SK-N-SH treated with all-trans-retinoic acid at 6 μM for 48 hours (cell line): Measurements from ENCODE around the gene RBM4.

Experiments
- ARNTL ChIP-seq: fragments of 450-650 bp; formaldehyde crosslinking; IDR thresholded peaks from 2 replicates; pipeline ENCODE4 v1.5.0; 2020; ENCODE audit warnings: low read depth, mild to moderate bottlenecking, moderate library complexity, borderline replicate concordance
- CSDC2 ChIP-seq: fragments of 250-450 bp; sonication (Bioruptor Pico); IDR thresholded peaks from 2 replicates; pipeline ENCODE4 v1.5.0; 2020; ENCODE audit warnings: mild to moderate bottlenecking, moderate library complexity
- OSR1 ChIP-seq: fragments of 250-450 bp; sonication (Bioruptor Pico); IDR thresholded peaks from 2 replicates; pipeline ENCODE4 v1.8.0; 2022; ENCODE audit warnings: moderate library complexity, mild to moderate bottlenecking, inconsistent platforms
- PPARA ChIP-seq: fragments of 250-450 bp; sonication (Bioruptor Pico); IDR thresholded peaks from 2 replicates; pipeline ENCODE4 v1.5.0; 2020; ENCODE audit warnings: mild to moderate bottlenecking, borderline replicate concordance
- RARB ChIP-seq: fragments of 250-450 bp; sonication (Bioruptor Pico); IDR thresholded peaks from 2 replicates; pipeline ENCODE4 v1.8.0; 2021; ENCODE audit warnings: mild to moderate bottlenecking, moderate library complexity
- SNAI2 ChIP-seq: fragments of 250-450 bp; sonication (Bioruptor Pico); IDR thresholded peaks from 2 replicates; pipeline ENCODE4 v1.5.0; 2020; ENCODE audit warnings: mild to moderate bottlenecking, moderate library complexity
- ZC3H10 ChIP-seq: fragments of 250-450 bp; sonication (Bioruptor Pico); IDR thresholded peaks from 2 replicates; pipeline ENCODE4 v1.5.1; 2021; ENCODE audit warnings: mild to moderate bottlenecking, moderate library complexity
- ZFP3 ChIP-seq: fragments of 250-450 bp; sonication (Bioruptor Pico); IDR thresholded peaks from 2 replicates; pipeline ENCODE4 v1.5.0; 2020; ENCODE audit warnings: mild to moderate bottlenecking, moderate library complexity
- ZNF565 ChIP-seq: fragments of 450-650 bp; formaldehyde crosslinking; conservative IDR thresholded peaks from 2 replicates; pipeline ENCODE4 v1.5.0; 2020; ENCODE audit warnings: low read depth, mild to moderate bottlenecking, moderate library complexity
- ZNF8 ChIP-seq: fragments of 450-650 bp; formaldehyde crosslinking; IDR thresholded peaks from 2 replicates; pipeline ENCODE4 v1.5.0; 2020; ENCODE audit warnings: mild to moderate bottlenecking, moderate library complexity
- TF ChIP-seq, protein P1 (sequence below): fragments of 250-450 bp; sonication (Bioruptor Pico); IDR thresholded peaks from 2 replicates; pipeline ENCODE4 v1.8.0; 2020; ENCODE audit warnings: mild to moderate bottlenecking, moderate library complexity, borderline replicate concordance
- TF ChIP-seq, protein P2 (sequence below): fragments of 250-450 bp; sonication (Bioruptor Pico); IDR thresholded peaks from 2 replicates; pipeline ENCODE4 v1.5.0; 2020; ENCODE audit warnings: mild to moderate bottlenecking, moderate library complexity
- TF ChIP-seq, protein P3 (sequence below): fragments of 250-450 bp; sonication (Bioruptor Pico); IDR thresholded peaks from 2 replicates; pipeline ENCODE4 v1.5.1; 2021; ENCODE audit warnings: mild to moderate bottlenecking, moderate library complexity
- TF ChIP-seq, protein P4 (sequence below): fragments of 250-450 bp; sonication (Bioruptor Pico); IDR thresholded peaks from 2 replicates; pipeline ENCODE4 v1.5.1; 2020; ENCODE audit warnings: low read depth, mild to moderate bottlenecking, moderate library complexity

DNA sequence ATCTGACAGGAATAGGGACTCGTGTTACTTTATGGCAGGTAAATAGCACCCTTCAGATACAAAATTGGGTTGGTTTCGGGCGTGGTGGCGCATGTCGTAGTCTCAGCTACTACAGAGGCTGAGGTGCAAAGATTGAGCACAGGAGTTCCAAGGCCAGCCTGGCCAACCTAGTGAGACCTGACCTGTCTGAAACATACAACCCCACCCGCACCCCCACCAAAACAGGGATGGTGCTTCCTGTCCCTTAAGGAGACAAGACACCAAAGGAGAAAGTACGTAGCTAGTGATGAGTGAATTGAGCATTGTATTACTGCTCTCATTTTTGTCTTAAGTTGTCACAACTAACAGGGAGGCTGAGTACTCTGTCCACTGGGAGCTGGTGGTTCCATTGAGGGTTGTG lies 14.1 kb downstream of the RBM4 start:
- TF ChIP-seq PPARA (CRISPR knock-in tag): no peak
- no peak for TF ChIP-seq ZFP3
- TF ChIP-seq OSR1 (CRISPR knock-in tag): no peak
- TF ChIP-seq ARNTL (CRISPR knock-in tag): no peak
- TF ChIP-seq, protein P1, sequence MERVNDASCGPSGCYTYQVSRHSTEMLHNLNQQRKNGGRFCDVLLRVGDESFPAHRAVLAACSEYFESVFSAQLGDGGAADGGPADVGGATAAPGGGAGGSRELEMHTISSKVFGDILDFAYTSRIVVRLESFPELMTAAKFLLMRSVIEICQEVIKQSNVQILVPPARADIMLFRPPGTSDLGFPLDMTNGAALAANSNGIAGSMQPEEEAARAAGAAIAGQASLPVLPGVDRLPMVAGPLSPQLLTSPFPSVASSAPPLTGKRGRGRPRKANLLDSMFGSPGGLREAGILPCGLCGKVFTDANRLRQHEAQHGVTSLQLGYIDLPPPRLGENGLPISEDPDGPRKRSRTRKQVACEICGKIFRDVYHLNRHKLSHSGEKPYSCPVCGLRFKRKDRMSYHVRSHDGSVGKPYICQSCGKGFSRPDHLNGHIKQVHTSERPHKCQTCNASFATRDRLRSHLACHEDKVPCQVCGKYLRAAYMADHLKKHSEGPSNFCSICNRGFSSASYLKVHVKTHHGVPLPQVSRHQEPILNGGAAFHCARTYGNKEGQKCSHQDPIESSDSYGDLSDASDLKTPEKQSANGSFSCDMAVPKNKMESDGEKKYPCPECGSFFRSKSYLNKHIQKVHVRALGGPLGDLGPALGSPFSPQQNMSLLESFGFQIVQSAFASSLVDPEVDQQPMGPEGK (CRISPR knock-in tag): no peak
- no peak for TF ChIP-seq SNAI2 (CRISPR knock-in tag)
- no peak for TF ChIP-seq RARB
- TF ChIP-seq, protein P2, sequence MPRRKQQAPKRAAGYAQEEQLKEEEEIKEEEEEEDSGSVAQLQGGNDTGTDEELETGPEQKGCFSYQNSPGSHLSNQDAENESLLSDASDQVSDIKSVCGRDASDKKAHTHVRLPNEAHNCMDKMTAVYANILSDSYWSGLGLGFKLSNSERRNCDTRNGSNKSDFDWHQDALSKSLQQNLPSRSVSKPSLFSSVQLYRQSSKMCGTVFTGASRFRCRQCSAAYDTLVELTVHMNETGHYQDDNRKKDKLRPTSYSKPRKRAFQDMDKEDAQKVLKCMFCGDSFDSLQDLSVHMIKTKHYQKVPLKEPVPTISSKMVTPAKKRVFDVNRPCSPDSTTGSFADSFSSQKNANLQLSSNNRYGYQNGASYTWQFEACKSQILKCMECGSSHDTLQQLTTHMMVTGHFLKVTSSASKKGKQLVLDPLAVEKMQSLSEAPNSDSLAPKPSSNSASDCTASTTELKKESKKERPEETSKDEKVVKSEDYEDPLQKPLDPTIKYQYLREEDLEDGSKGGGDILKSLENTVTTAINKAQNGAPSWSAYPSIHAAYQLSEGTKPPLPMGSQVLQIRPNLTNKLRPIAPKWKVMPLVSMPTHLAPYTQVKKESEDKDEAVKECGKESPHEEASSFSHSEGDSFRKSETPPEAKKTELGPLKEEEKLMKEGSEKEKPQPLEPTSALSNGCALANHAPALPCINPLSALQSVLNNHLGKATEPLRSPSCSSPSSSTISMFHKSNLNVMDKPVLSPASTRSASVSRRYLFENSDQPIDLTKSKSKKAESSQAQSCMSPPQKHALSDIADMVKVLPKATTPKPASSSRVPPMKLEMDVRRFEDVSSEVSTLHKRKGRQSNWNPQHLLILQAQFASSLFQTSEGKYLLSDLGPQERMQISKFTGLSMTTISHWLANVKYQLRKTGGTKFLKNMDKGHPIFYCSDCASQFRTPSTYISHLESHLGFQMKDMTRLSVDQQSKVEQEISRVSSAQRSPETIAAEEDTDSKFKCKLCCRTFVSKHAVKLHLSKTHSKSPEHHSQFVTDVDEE (CRISPR knock-in tag): no peak
- TF ChIP-seq ZNF8 (CRISPR knock-in tag): no peak
- TF ChIP-seq ZNF565 (CRISPR knock-in tag): no peak
- TF ChIP-seq ZC3H10 (CRISPR knock-in tag): no peak
- TF ChIP-seq, protein P3, sequence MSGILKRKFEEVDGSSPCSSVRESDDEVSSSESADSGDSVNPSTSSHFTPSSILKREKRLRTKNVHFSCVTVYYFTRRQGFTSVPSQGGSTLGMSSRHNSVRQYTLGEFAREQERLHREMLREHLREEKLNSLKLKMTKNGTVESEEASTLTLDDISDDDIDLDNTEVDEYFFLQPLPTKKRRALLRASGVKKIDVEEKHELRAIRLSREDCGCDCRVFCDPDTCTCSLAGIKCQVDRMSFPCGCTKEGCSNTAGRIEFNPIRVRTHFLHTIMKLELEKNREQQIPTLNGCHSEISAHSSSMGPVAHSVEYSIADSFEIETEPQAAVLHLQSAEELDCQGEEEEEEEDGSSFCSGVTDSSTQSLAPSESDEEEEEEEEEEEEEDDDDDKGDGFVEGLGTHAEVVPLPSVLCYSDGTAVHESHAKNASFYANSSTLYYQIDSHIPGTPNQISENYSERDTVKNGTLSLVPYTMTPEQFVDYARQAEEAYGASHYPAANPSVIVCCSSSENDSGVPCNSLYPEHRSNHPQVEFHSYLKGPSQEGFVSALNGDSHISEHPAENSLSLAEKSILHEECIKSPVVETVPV (CRISPR knock-in tag): no peak
- TF ChIP-seq CSDC2 (CRISPR knock-in tag): no peak
- TF ChIP-seq, protein P4, sequence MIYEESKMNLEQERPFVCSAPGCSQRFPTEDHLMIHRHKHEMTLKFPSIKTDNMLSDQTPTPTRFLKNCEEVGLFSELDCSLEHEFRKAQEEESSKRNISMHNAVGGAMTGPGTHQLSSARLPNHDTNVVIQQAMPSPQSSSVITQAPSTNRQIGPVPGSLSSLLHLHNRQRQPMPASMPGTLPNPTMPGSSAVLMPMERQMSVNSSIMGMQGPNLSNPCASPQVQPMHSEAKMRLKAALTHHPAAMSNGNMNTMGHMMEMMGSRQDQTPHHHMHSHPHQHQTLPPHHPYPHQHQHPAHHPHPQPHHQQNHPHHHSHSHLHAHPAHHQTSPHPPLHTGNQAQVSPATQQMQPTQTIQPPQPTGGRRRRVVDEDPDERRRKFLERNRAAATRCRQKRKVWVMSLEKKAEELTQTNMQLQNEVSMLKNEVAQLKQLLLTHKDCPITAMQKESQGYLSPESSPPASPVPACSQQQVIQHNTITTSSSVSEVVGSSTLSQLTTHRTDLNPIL (CRISPR knock-in tag): no peak
